H1 (cell line): Measurements from ENCODE around the gene BOK. TPM values are rescaled to one million over a fixed set of nuclear protein-coding genes. Genes with fewer than 3 reads are reported as not detected.
"Not testable (repeated sequence)": the region's sequence is repeated elsewhere in the genome, so short reads cannot be mapped to it uniquely, and the experiment has no call there.

Source experiments
- CTCF ChIA-PET: fragments of 300-600 bp; sonication (Branson Sonifier 250); formaldehyde crosslinking; loops from one replicate; lab custom pipeline; 2021; ENCODE audit not compliant: partially characterized antibody; lab: Charles Lee
- POLR2A ChIA-PET: fragments of 300-600 bp; sonication (Branson Sonifier 250); formaldehyde crosslinking; loops from one replicate; lab custom pipeline; 2021; ENCODE audit warnings: inconsistent platforms; ENCODE audit not compliant: partially characterized antibody; lab: Charles Lee
- DNase-seq, 2 experiments: peaks; one replicate each; pipeline versions ENCODE4 v3.0.0 to v3.0.0-alpha.2; 2010 to 2022; ENCODE audit warnings: low spot score in 2 of 2, low read depth in 1 of 2, mixed read lengths in 1 of 2
- FAIRE-seq: peaks from 2 replicates; lab custom pipeline; 2011; peaks lifted over from hg19 to GRCh38; lab: Jason Lieb, UNC
- H2AFZ ChIP-seq: 2 replicates; pipeline ENCODE4 v1.8.1; 2012; ENCODE audit warnings: low read length, inconsistent platforms
- H2AK5ac ChIP-seq: 2 replicates; pipeline ENCODE4 v1.6.1; 2013; ENCODE audit warnings: low read depth, low read length
- H2BK120ac ChIP-seq: replicated peaks from 2 replicates; pipeline ENCODE3; 2013; ENCODE audit warnings: low read depth, low read length, inconsistent platforms
- H2BK12ac ChIP-seq: 2 replicates; pipeline ENCODE4 v1.6.1; 2013; ENCODE audit warnings: low read depth, low read length
- H2BK15ac ChIP-seq: 2 replicates; pipeline ENCODE4 v1.6.1; 2013; ENCODE audit warnings: low read length
- H2BK20ac ChIP-seq: 2 replicates; pipeline ENCODE4 v1.6.1; 2013; ENCODE audit warnings: low read length
- H2BK5ac ChIP-seq: 2 replicates; pipeline ENCODE4 v1.6.1; 2013; ENCODE audit warnings: low read depth, low read length
- H3K14ac ChIP-seq: 2 replicates; pipeline ENCODE4 v1.6.1; 2013; ENCODE audit warnings: inconsistent platforms; ENCODE audit not compliant: insufficient read length
- H3K18ac ChIP-seq: 2 replicates; pipeline ENCODE4 v1.6.1; 2013; ENCODE audit warnings: low read length; ENCODE audit errors: extremely low read depth
- H3K23ac ChIP-seq: 2 replicates; pipeline ENCODE4 v1.6.1; 2013; ENCODE audit warnings: inconsistent platforms; ENCODE audit not compliant: insufficient read length
- H3K23me2 ChIP-seq: 2 replicates; pipeline ENCODE4 v1.6.1; 2013; ENCODE audit warnings: low read depth, low read length
- H3K27ac ChIP-seq: 2 replicates; pipeline ENCODE4 v1.6.1; 2011; ENCODE audit warnings: low read depth, low read length, inconsistent platforms
- H3K27me3 ChIP-seq, 4 experiments: replicated peaks in 1 of 4; 1 replicate in 1 of 4; 2 replicates in 3 of 4; pipeline versions ENCODE4 v1.6.1 to v1.8.1; 2011 to 2013; ENCODE audit warnings: low read length in 3 of 4, mild to moderate bottlenecking in 3 of 4, inconsistent platforms in 2 of 4, mixed read lengths in 2 of 4, moderate library complexity in 1 of 4; ENCODE audit not compliant: control insufficient read depth in 3 of 4, insufficient read depth in 3 of 4; ENCODE audit errors: extremely low read depth in 1 of 4
- H3K36me3 ChIP-seq, 4 experiments: 2 replicates each; pipeline versions ENCODE4 v1.6.1 to v1.8.1; 2011 to 2013; ENCODE audit warnings: mild to moderate bottlenecking in 4 of 4, low read length in 3 of 4, moderate library complexity in 2 of 4, control low read depth in 1 of 4, inconsistent platforms in 1 of 4; ENCODE audit not compliant: insufficient read depth in 4 of 4, control insufficient read depth in 2 of 4
- H3K4ac ChIP-seq: replicated peaks from 2 replicates; pipeline ENCODE3; 2013; ENCODE audit warnings: low read length, low read depth, mixed read lengths, inconsistent platforms; ENCODE audit not compliant: insufficient read length
- H3K4me1 ChIP-seq, 4 experiments: replicated peaks in 1 of 4; 1 replicate in 1 of 4; 2 replicates in 3 of 4; pipeline versions ENCODE4 v1.6.1 to v1.8.1; 2011 to 2013; ENCODE audit warnings: low read length in 3 of 4, inconsistent platforms in 2 of 4, mixed read lengths in 1 of 4; ENCODE audit not compliant: insufficient read depth in 4 of 4, control insufficient read depth in 3 of 4
- H3K4me2 ChIP-seq, 2 experiments: 2 replicates each; pipeline versions ENCODE4 v1.6.1 to v1.8.1; 2011 to 2013; ENCODE audit warnings: low read depth in 2 of 2, low read length in 2 of 2, control low read depth in 1 of 2, inconsistent platforms in 1 of 2, mild to moderate bottlenecking in 1 of 2; ENCODE audit not compliant: insufficient read depth in 1 of 2
- H3K4me3 ChIP-seq, 4 experiments: fragments of 200-600, 300-600 bp in 1 of 4; sonication (generic), shearing (Covaris generic), sonication (Bioruptor Twin) in 1 of 4; 2 replicates each; pipeline versions ENCODE4 v1.5.1 to v1.8.1; 2011 to 2016; ENCODE audit warnings: low read length in 4 of 4, low read depth in 3 of 4, control low read depth in 2 of 4, inconsistent platforms in 2 of 4, mild to moderate bottlenecking in 2 of 4, mixed read lengths in 1 of 4, moderate library complexity in 1 of 4; ENCODE audit not compliant: insufficient read depth in 2 of 4; ENCODE audit errors: extremely low read depth in 1 of 4
- H3K56ac ChIP-seq: replicated peaks from 2 replicates; pipeline ENCODE3; 2013; ENCODE audit warnings: low read depth, mild to moderate bottlenecking, mixed read lengths, low read length, inconsistent platforms; ENCODE audit not compliant: insufficient read length
- H3K79me1 ChIP-seq: 2 replicates; pipeline ENCODE4 v1.6.1; 2013; ENCODE audit warnings: low read depth, low read length, control low read depth
- H3K79me2 ChIP-seq, 2 experiments: 2 replicates each; pipeline versions ENCODE4 v1.6.1 to v1.8.1; 2012 to 2013; ENCODE audit warnings: low read length in 2 of 2, mild to moderate bottlenecking in 2 of 2, inconsistent platforms in 1 of 2; ENCODE audit not compliant: insufficient read depth in 2 of 2, control insufficient read depth in 1 of 2
- H3K9ac ChIP-seq, 4 experiments: replicated peaks in 1 of 4; 1 replicate in 1 of 4; 2 replicates in 3 of 4; pipeline versions ENCODE4 v1.6.1 to v1.8.1; 2011 to 2013; ENCODE audit warnings: low read depth in 3 of 4, low read length in 3 of 4, control low read depth in 2 of 4, mild to moderate bottlenecking in 2 of 4, moderate library complexity in 2 of 4, inconsistent platforms in 1 of 4; ENCODE audit errors: extremely low read depth in 1 of 4
- H3K9me3 ChIP-seq, 2 experiments: 2 replicates each; pipeline versions ENCODE4 v1.6.1 to v1.8.1; 2012 to 2013; ENCODE audit warnings: mild to moderate bottlenecking in 2 of 2, moderate library complexity in 2 of 2, control low read depth in 1 of 2, inconsistent platforms in 1 of 2, low read depth in 1 of 2, low read length in 1 of 2, mixed read lengths in 1 of 2; ENCODE audit not compliant: insufficient read depth in 2 of 2
- H4K20me1 ChIP-seq, 2 experiments: replicated peaks in 1 of 2; 2 replicates each; pipeline versions ENCODE3 to v1.8.1; 2011 to 2013; ENCODE audit warnings: inconsistent platforms in 2 of 2, low read length in 2 of 2, mild to moderate bottlenecking in 1 of 2; ENCODE audit not compliant: insufficient read depth in 2 of 2, control insufficient read depth in 1 of 2
- H4K5ac ChIP-seq: 2 replicates; pipeline ENCODE4 v1.6.1; 2013; ENCODE audit warnings: low read length, low read depth, mixed read lengths, inconsistent platforms; ENCODE audit not compliant: insufficient read length
- H4K8ac ChIP-seq: 2 replicates; pipeline ENCODE4 v1.8.0; 2013; ENCODE audit warnings: mild to moderate bottlenecking, moderate library complexity, low read length, inconsistent platforms; ENCODE audit not compliant: insufficient read depth; ENCODE audit errors: extremely low read depth
- H4K91ac ChIP-seq: replicated peaks from 2 replicates; pipeline ENCODE3; 2013; ENCODE audit warnings: low read length, mixed read lengths, inconsistent platforms; ENCODE audit not compliant: insufficient read length
- BCL11A ChIP-seq, 2 experiments: IDR thresholded peaks; one replicate each; pipeline ENCODE4 v1.6.1; 2011; ENCODE audit warnings: low read depth in 2 of 2, low read length in 2 of 2, mild to moderate bottlenecking in 2 of 2
- CEBPB ChIP-seq: IDR thresholded peaks from 2 replicates; pipeline ENCODE4 v1.6.1; 2012; ENCODE audit warnings: low read depth, low read length
- HDAC6 ChIP-seq: IDR thresholded peaks from one replicate; pipeline ENCODE4 v1.7.1; 2012; ENCODE audit warnings: low read depth, mild to moderate bottlenecking, inconsistent platforms, low read length, moderate library complexity
- JUND ChIP-seq: IDR thresholded peaks from 2 replicates; pipeline ENCODE4 v1.6.1; 2011; ENCODE audit warnings: mild to moderate bottlenecking, improper control_type of control experiment, low read length
- POLR2A ChIP-seq, 2 experiments: IDR thresholded peaks; 1 replicate in 1 of 2; 2 replicates in 1 of 2; pipeline ENCODE4 v1.6.1; 2011; ENCODE audit warnings: low read depth in 2 of 2, low read length in 2 of 2, mild to moderate bottlenecking in 2 of 2; ENCODE audit errors: control extremely low read depth in 1 of 2
- whole genome bisulfite sequencing, 2 experiments: shearing (Covaris generic) in 1 of 2; methylation state at CpG; one replicate each; pipeline versions ENCODE4 v1.1.6 to v1.1.7; 2013 to 2015; ENCODE audit warnings: low lambda C conversion rate in 2 of 2, mixed read lengths in 2 of 2, inconsistent platforms in 1 of 2, low coverage in 1 of 2, missing lambda C conversion rate in 1 of 2; ENCODE audit not compliant: insufficient replicate concordance in 2 of 2, insufficient coverage in 1 of 2, insufficient read length in 1 of 2; ENCODE audit errors: extremely low coverage in 1 of 2, missing lambda C conversion rate in 1 of 2; 5-methylcytosine and 5-hydroxymethylcytosine counted together
- polyA plus RNA-seq, 7 experiments: library from polyadenylated mRNA; depleted of rRNA in 3 of 7; stranded (reverse) in 5 of 7; unstranded in 2 of 7; fragments of >200 nt in 5 of 7; fragments of 200-250 nt in 2 of 7; gene quantifications; 1 replicate in 5 of 7; 2 replicates in 1 of 7; 4 replicates in 1 of 7; pipeline versions ENCODE4 v1.2.1 to v1.2.3, GENCODE V29; 2011 to 2013; ENCODE audit warnings: missing spikeins in 2 of 7, mixed read lengths in 2 of 7
- total RNA-seq: library from RNA; stranded (reverse); fragmentation: NEBNext Ultra II Directional; extraction: Animal tissue kit (Norgen Biotek cat#: 25700); gene quantifications from 2 replicates; pipeline ENCODE4 v1.2.1, GENCODE V29; 2021

The BOK gene
- total and polyA plus RNA-seq, 2 of the 8 experiments (the other 6 are each of a cell fraction or from before 2014, with no cell fraction given) = 33.7 to 37.6 TPM

DNA sequence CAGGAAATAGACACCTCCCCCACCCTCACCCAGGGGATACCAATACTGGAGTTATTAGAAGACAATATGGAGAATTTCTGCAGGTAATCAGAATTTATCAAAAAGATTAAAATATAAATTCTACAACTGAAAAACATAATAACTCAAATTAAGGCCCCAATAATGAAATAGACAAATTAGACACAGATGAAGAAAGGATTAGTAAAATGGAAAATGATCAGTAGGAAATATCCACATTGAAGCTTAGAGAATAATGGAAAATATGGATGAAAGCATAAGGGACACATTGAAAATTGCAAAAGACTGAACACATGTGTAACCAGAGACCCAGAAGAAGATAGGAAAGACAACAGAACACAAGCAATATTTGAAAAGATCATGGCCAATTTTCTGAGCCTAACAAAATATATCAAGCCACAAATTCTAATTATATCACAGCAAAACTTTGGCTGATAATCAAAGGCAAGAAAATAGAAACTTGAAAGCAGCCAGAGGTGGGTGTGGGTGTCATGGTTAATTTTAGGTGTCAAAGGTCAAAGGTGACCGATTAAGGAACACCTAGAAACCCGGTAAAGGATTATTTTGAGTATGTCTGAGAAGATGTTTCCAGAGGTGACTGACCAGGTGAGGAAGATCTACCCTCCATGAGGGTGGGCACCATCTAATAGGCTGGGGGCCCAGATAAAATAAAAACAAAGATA is 28.2 kb downstream of the BOK start (continued):
- TF ChIP-seq CEBPB (no peak), HDAC6 (no peak), BCL11A (IDR thresholded peaks at IDR 0.05; ENCODE audit: low read depth in 2 of 2, low read length in 2 of 2) (no peak), JUND (no peak), POLR2A (IDR thresholded peaks at IDR 0.05; ENCODE audit: control extremely low read depth in 1 of 2, low read depth in 2 of 2, low read length in 2 of 2) (no peak)

- H3K4me2 ChIP-seq, H3K27ac ChIP-seq, H3K23me2 ChIP-seq, H3K79me2 ChIP-seq, H2BK20ac ChIP-seq, H3K23ac ChIP-seq, FAIRE-seq, H3K9ac ChIP-seq, H4K20me1 ChIP-seq, H3K79me1 ChIP-seq, H2BK12ac ChIP-seq, H3K14ac ChIP-seq, H2AFZ ChIP-seq, H3K36me3 ChIP-seq, H4K8ac ChIP-seq, H3K27me3 ChIP-seq, H2AK5ac ChIP-seq, POLR2A ChIA-PET, H4K5ac ChIP-seq, H3K4me1 ChIP-seq, H3K18ac ChIP-seq, H4K91ac ChIP-seq, H2BK15ac ChIP-seq, H3K4me3 ChIP-seq, H3K4ac ChIP-seq, DNase-seq, H3K56ac ChIP-seq, H2BK120ac ChIP-seq: not testable (repeated sequence)
- H2BK5ac ChIP-seq = peak overlapping the region; percentile 18
- WGBS, 2 experiments = 77% methylated on average over 17 of the region's 17 CpGs; no CpG with 5 or more reads in 1 of the 2 experiments
- peaks cover 8 to 16% of the 10 kb centered on the region in 2 experiments for H3K9me3 ChIP-seq
- CTCF ChIA-PET = interaction anchor here (0.7 to 1.4 kb wide), 5 partner anchors 13 to 223 kb away, joined by 3 to 5 read pairs (median 3); no protein-coding TSS in a partner anchor
Measured at GRCh38 chr2:241589863-241590262, 31.3 kb downstream of the BOK start.
